Body of pancreas (tissue), 4 donors: Measurements from ENCODE around the gene GRID1. TPM values are rescaled to one million over a fixed set of nuclear protein-coding genes. Genes with fewer than 3 reads are reported as not detected.

Source experiments
- ATAC-seq: fragments of 150-250 bp; one replicate; pipeline ENCODE4 v1.9.1; 2016
- DNase-seq, 4 donors: peaks; one replicate each; pipeline ENCODE4 v3.0.0-alpha.2; 2019
- H3K27ac ChIP-seq, 4 donors: fragments of 200-600 bp; sonication (generic); 1 replicate in 3 of 4; 2 replicates in 1 of 4; pipeline versions ENCODE4 v1.5.1 to v1.6.1; 2016 to 2019; ENCODE audit warnings: mild to moderate bottlenecking in 1 of 4, mixed read lengths in 1 of 4, moderate library complexity in 1 of 4
- H3K27me3 ChIP-seq, 2 donors: fragments of 200-600 bp; sonication (generic); one replicate each; pipeline ENCODE4 v1.6.0; 2016; ENCODE audit warnings: mild to moderate bottlenecking in 1 of 2
- H3K36me3 ChIP-seq, 2 donors: fragments of 200-600 bp; sonication (generic); replicated peaks in 1 of 2; 2 replicates each; pipeline ENCODE4 v1.5.1; 2016; ENCODE audit warnings: low read depth in 2 of 2; ENCODE audit not compliant: insufficient read depth in 1 of 2
- H3K4me1 ChIP-seq: fragments of 200-600 bp; sonication (generic); one replicate; pipeline ENCODE4 v1.6.0; 2016
- H3K4me3 ChIP-seq, 2 donors: fragments of 200-600 bp; sonication (generic); 1 replicate in 1 of 2; 2 replicates in 1 of 2; pipeline ENCODE4 v1.5.1; 2016 to 2019
- H3K9me3 ChIP-seq, 3 donors: fragments of 200-600 bp; sonication (generic); 1 replicate in 2 of 3; 2 replicates in 1 of 3; pipeline ENCODE4 v1.5.1; 2016
- CTCF ChIP-seq, 7 experiments: fragments of 450-650 bp in 4 of 7; fragments of 200-600 bp in 3 of 7; sonication (generic) in 3 of 7; IDR thresholded peaks; one replicate each; pipeline ENCODE4 v1.5.1; 2016 to 2019; ENCODE audit warnings: antibody characterized with exemption in 7 of 7
- POLR2A ChIP-seq, 3 donors: fragments of 450-650 bp; IDR thresholded peaks; one replicate each; pipeline ENCODE4 v1.6.1; 2016; ENCODE audit warnings: antibody characterized with exemption in 3 of 3, mild to moderate bottlenecking in 2 of 3
- WGBS, 2 donors: methylation state at CpG; one replicate each; pipeline ENCODE4 v1.1.5; 2017; 5-methylcytosine and 5-hydroxymethylcytosine counted together
- intact Hi-C: fragments of 100-400 bp; cut with DNase I; formaldehyde crosslinking; loops from one replicate; pipeline ENCODE4 v1.15.1; 2023
- total RNA-seq, 2 donors: library from RNA; depleted of rRNA; stranded (reverse); fragments of >200 nt; gene quantifications; one replicate each; pipeline ENCODE4 v1.1.0, GENCODE V29; 2016

Gene GRID1
- total RNA-seq, 2 donors from 2014 or later, result 1.0 to 1.6 TPM

- DNase-seq (no peak), ATAC-seq (no peak)
- WGBS, 2 donors, result 72 to 77% methylated on average over 5 to 8 of the region's 8 CpGs
- Histone ChIP-seq H3K4me3 (no peak overlapping the region), H3K27ac (no peak overlapping the region), H3K9me3 (no peaks in the 10 kb centered on the region), H3K36me3 (no peaks in the 10 kb centered on the region), H3K4me1 (no peaks in the 10 kb centered on the region), H3K27me3 (no peaks in the 10 kb centered on the region)
- TF ChIP-seq POLR2A (IDR thresholded peaks at IDR 0.05) (no peak), CTCF (IDR thresholded peaks at IDR 0.05) (no peak)
- intact Hi-C loops, result no loop called here
These were observed 120.2 kb downstream of the GRID1 start for GRCh38 chr10:86246279-86246940.

- Histone ChIP-seq H3K4me1 (no peaks in the 10 kb centered on the region), H3K27me3 (no peaks in the 10 kb centered on the region), H3K9me3 (no peaks in the 10 kb centered on the region), H3K27ac (no peak overlapping the region), H3K36me3 (no peaks in the 10 kb centered on the region), H3K4me3 (no peak overlapping the region)
- 85 to 95% methylated on average over 4 to 5 of the region's 5 CpGs for WGBS, 2 donors
- ATAC-seq (no peak), DNase-seq (no peak)
- TF ChIP-seq CTCF (IDR thresholded peaks at IDR 0.05) (no peak), POLR2A (IDR thresholded peaks at IDR 0.05) (no peak)
- intact Hi-C loops, result no loop called here
These were observed 121.6 kb downstream of the GRID1 start for GRCh38 chr10:86245015-86245394.

GRCh38 chr10:86244297-86245014 lies 122.1 kb downstream of the GRID1 start:
- no peaks in the 10 kb centered on the region for H3K36me3 ChIP-seq
- H3K4me1 ChIP-seq, result no peaks in the 10 kb centered on the region
- H3K4me3 ChIP-seq, result no peak overlapping the region
- intact Hi-C loops, result no loop called here
- DNase-seq (no peak), ATAC-seq (no peak)
- 44 to 56% methylated on average over 5 to 16 of the region's 16 CpGs for WGBS, 2 donors
- H3K9me3 ChIP-seq, result no peaks in the 10 kb centered on the region
- no peak overlapping the region for H3K27ac ChIP-seq
- H3K27me3 ChIP-seq, result no peaks in the 10 kb centered on the region
- TF ChIP-seq CTCF (IDR thresholded peaks at IDR 0.05) (no peak), POLR2A (IDR thresholded peaks at IDR 0.05) (no peak)

GRCh38 chr10:86243651-86244155 lies 122.9 kb downstream of the GRID1 start:
- ATAC-seq (no peak), DNase-seq (no peak)
- H3K27ac ChIP-seq, result no peak overlapping the region
- H3K36me3 ChIP-seq, result no peaks in the 10 kb centered on the region
- TF ChIP-seq CTCF (IDR thresholded peaks at IDR 0.05) (no peak), POLR2A (IDR thresholded peaks at IDR 0.05) (no peak)
- WGBS, 2 donors, result 86 to 87% methylated on average over 10 of the region's 10 CpGs
- no peaks in the 10 kb centered on the region for H3K27me3 ChIP-seq
- intact Hi-C loops, result no loop called here
- H3K4me1 ChIP-seq, result no peaks in the 10 kb centered on the region
- H3K9me3 ChIP-seq, result peaks cover 0 to 4% (median 0%) of the 10 kb centered on the region in 3 donors
- no peak overlapping the region for H3K4me3 ChIP-seq
